Muscle layer of duodenum (tissue), 2 donors: ENCODE measurements around the gene DSCAML1.

Experiments
- H3K27ac ChIP-seq: one replicate; pipeline ENCODE4 v1.7.0; 2013; ENCODE audit warnings: mild to moderate bottlenecking, low read length
- H3K27me3 ChIP-seq: one replicate; pipeline ENCODE4 v1.7.0; 2013; ENCODE audit warnings: low read depth, mild to moderate bottlenecking, control low read depth, low read length
- H3K36me3 ChIP-seq, 2 donors: one replicate each; pipeline ENCODE4 v1.7.0; 2013; ENCODE audit warnings: low read length in 2 of 2, control low read depth in 1 of 2, mild to moderate bottlenecking in 1 of 2; ENCODE audit not compliant: insufficient read depth in 2 of 2, control insufficient read depth in 1 of 2
- H3K4me1 ChIP-seq, 2 donors: one replicate each; pipeline ENCODE4 v1.7.0; 2013; ENCODE audit warnings: low read length in 2 of 2, mild to moderate bottlenecking in 2 of 2, control low read depth in 1 of 2, moderate library complexity in 1 of 2; ENCODE audit not compliant: insufficient read depth in 2 of 2, control insufficient read depth in 1 of 2
- H3K4me3 ChIP-seq, 2 donors: one replicate each; pipeline ENCODE4 v1.7.0; 2013; ENCODE audit warnings: low read length in 2 of 2, low read depth in 1 of 2, mild to moderate bottlenecking in 1 of 2
- H3K9me3 ChIP-seq, 2 donors: one replicate each; pipeline ENCODE4 v1.7.0; 2013; ENCODE audit warnings: low read length in 2 of 2, control low read depth in 1 of 2, mild to moderate bottlenecking in 1 of 2; ENCODE audit not compliant: control insufficient read depth in 1 of 2
- donor health status: healthy.

Gene DSCAML1

DNA sequence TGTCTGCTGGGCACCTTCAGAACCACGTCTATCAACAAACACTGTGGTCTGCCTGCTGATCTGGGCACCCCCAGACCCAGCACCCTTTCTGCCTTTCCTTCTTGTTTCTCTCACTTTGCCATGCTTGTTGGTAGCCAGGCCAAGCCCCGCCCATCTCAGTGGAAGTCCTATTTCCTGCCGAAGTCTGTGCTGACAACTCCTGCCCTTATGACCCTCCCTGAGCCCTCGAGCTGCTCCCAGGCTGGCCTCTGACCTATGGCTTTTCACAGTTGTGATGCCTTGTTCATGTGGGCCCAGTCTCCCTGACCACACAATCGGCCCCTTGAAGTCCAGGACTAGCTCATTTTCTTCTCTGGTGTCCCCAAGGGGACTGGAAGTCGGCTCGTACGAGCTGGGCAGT is 132.1 kb downstream of the DSCAML1 start:
- H3K9me3 ChIP-seq = no peaks in the 10 kb centered on the region

DNA sequence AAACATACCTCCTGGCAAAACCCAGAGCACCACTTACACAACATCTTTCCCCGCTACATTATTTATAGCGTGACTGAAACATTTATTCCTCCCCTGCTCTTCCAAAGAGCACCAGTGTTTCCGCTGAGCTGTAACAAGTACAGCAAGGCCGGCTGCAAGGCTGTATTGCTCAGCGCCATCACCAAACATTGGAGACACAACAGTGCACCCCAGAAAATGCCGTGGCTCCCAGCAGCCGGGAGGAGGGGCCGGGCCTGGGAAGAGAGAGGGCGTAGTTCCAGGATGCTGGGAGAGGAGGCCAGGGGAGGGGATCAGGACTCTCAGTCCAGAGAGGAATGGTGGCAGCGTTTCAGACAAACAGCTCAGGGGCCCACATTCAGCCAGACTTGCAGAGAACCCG is 133.2 kb downstream of the DSCAML1 start:
- Histone ChIP-seq H3K36me3 (no peaks in the 10 kb centered on the region), H3K27ac (no peak overlapping the region), H3K9me3 (no peaks in the 10 kb centered on the region), H3K4me3 (no peak overlapping the region), H3K4me1 (peaks cover 5 to 14% of the 10 kb centered on the region in 2 donors), H3K27me3 (no peaks in the 10 kb centered on the region)

More for the DNA sequence above, 132.1 kb downstream of the DSCAML1 start:
- Histone ChIP-seq H3K4me3 (no peak overlapping the region), H3K4me1 (peaks cover 5 to 14% of the 10 kb centered on the region in 2 donors), H3K36me3 (no peaks in the 10 kb centered on the region), H3K27me3 (no peaks in the 10 kb centered on the region), H3K27ac (no peak overlapping the region)

DNA sequence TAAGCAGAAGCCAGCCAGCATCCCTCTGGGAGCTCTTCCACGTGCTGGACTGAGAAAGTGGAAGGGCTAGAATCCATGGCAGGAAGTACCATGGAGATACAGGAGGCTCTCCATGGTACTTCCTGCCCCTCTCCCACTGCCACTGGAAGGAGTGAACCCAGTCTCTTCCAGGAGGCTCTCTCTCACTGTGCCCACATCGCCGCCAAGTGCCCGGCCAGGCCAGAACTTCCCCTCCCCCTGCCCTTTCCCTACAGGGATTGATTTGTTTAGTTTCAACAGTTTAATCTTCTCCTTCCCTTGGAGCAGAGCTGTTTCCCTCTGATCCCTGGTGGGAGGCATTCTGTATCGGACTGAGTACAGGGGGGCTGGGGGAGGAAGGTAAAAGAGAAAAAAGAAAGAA is 133.6 kb downstream of the DSCAML1 start:
- H3K4me1 ChIP-seq = peaks cover 5 to 14% of the 10 kb centered on the region in 2 donors
- H3K27ac ChIP-seq = no peak overlapping the region
- H3K27me3 ChIP-seq = no peaks in the 10 kb centered on the region
- H3K36me3 ChIP-seq = no peaks in the 10 kb centered on the region
- H3K9me3 ChIP-seq = no peaks in the 10 kb centered on the region
- H3K4me3 ChIP-seq = no peak overlapping the region

DNA sequence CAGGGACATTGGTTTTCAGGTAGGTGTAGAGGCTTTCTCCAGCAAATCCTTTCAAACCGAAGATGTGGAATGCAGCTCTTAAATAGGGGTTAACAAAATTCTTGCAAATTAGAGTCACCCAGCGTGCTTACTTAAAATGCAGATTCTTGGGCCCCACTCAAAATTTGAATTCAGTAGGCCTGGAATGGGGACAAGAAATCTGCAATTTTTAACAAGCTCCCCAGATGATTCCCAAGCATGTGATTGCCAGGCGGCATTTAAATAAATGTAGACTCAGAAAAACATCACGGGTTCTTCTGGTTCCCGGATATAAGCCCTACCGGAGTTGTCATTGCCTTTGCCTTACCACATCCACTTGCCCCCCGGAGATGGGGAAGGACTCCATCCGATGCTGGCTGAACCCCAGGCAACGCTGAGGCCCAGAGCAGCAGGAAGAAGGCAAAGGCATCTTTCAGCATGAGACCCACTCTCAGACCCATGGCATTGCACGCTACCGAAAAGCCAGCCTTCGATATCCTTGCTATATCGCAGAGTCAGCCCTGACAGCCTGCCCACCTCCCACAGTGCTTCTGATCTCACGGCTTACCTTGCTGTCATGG is 134.2 kb downstream of the DSCAML1 start:
- H3K27ac ChIP-seq = no peak overlapping the region

DNA sequence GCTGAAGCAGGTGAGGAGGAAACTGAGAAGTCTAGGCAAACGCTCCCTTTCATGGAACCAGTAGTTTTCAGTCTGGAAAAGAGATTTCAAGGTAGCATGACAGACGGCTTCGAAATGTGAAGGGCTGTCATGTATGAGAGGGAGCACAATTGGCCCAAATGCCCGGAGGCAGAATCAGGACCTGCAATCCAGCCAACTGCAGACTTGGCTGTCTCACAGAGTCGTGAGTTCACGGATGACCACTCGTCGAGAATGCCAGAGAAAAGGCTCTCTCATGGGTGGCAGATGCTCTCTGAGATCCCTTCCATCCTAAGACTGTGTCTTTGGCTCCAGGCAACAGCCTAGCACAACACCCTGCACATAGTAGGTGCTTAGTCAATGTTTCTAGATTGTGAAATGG is 134.8 kb downstream of the DSCAML1 start:
- Histone ChIP-seq H3K27me3 (no peaks in the 10 kb centered on the region), H3K9me3 (no peaks in the 10 kb centered on the region), H3K27ac (no peak overlapping the region), H3K4me1 (peaks cover 5 to 14% of the 10 kb centered on the region in 2 donors), H3K36me3 (no peaks in the 10 kb centered on the region), H3K4me3 (no peak overlapping the region)

More for the DNA sequence above, 134.2 kb downstream of the DSCAML1 start:
- H3K36me3 ChIP-seq = no peaks in the 10 kb centered on the region
- no peaks in the 10 kb centered on the region for H3K9me3 ChIP-seq
- no peak overlapping the region for H3K4me3 ChIP-seq
- H3K27me3 ChIP-seq = no peaks in the 10 kb centered on the region
- H3K4me1 ChIP-seq = peaks cover 5 to 14% of the 10 kb centered on the region in 2 donors

DNA sequence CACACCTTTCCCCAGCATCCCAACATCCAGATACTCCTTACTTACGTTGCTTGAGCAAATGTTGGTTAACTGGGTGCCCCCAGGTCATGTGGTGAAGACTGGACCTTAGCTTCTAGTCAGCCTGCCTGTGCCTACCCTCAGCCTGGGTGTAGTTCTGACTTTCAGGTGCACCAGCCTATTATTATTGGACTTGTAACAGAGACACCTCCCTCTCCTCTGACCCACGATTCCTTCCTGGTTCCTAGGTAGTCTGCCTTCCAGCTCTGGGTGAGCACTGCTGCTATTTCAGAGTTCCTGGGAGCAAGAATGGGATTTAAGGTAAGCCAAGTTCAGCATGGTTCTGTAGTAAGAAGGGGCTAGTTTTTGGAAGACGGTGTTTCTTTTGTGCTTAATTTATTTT is 138.2 kb downstream of the DSCAML1 start:
- peaks cover 0 to 6% of the 10 kb centered on the region in 2 donors for H3K4me1 ChIP-seq
- H3K27ac ChIP-seq = no peak overlapping the region
- no peaks in the 10 kb centered on the region for H3K9me3 ChIP-seq
- no peak overlapping the region for H3K4me3 ChIP-seq
- H3K27me3 ChIP-seq = no peaks in the 10 kb centered on the region
- no peaks in the 10 kb centered on the region for H3K36me3 ChIP-seq

DNA sequence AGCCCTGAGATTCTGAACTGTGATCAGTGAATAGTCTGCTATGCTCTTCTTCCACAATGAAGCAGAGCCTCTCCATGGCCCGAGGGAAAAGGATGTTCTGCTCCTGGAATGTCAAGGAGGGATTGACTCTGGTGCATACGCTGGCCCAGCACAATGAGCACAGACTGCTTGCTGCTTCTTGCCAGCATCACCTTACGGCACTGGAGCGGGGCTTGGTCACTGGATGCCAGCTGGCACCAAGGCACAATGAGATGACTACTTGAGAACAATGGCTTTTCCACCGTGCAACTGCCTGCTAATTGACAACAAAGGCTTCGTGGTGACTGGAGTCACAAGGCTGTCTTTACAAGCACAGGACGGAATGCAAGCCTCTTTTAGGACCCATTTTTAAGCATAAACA is 139.2 kb downstream of the DSCAML1 start:
- H3K9me3 ChIP-seq = no peaks in the 10 kb centered on the region
- H3K36me3 ChIP-seq = no peaks in the 10 kb centered on the region
- no peaks in the 10 kb centered on the region for H3K27me3 ChIP-seq
- H3K4me1 ChIP-seq = no peaks in the 10 kb centered on the region
- H3K27ac ChIP-seq = no peak overlapping the region
- no peak overlapping the region for H3K4me3 ChIP-seq

DNA sequence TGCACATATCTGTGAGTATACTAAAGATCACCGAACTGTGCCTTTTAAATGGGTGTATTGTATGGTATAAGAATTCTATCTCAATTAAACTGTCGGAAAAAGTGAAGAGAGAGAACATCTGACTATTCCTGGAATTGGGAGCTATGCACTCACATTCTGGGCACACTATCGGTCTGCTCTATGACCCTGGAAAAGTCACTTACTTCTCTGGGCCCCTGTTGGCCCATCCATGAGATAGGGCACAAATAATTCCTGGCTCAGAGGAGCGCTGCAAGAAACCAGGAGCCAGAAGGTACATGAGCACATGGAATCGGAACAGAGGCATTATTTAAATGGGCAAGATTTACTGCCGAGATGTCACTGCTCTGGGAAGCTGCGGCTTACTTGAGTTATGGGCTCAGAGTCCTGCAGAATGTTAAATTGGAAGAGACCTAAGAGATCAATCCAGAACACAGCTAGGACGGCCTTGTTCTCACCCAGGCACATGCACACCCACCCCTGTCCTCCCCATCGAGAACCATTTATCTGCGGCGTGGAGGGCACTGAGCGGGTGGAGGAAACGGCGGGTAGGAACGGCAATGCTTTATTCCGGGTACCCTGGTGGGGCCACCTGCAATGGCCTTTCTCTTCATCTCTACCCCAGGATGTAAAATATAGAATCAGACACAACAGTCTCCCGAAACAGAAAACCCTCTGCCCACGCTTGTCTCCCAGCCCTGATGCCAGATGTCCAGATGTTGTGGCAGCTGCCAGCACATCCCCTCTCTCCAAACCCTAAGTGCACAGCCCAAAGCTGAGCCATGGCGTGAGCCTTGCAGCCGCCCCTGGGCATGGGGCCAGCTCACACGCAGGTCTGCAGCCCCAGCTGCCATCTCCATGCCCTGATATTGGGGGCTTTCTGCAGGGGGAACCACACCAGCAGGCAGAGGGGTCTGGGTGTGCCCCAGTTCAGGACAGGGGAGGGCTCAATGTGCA is 142.4 kb downstream of the DSCAML1 start:
- no peak overlapping the region for H3K4me3 ChIP-seq
- H3K27me3 ChIP-seq = no peaks in the 10 kb centered on the region
- no peak overlapping the region for H3K27ac ChIP-seq
- no peaks in the 10 kb centered on the region for H3K4me1 ChIP-seq
- H3K9me3 ChIP-seq = no peaks in the 10 kb centered on the region
- H3K36me3 ChIP-seq = no peaks in the 10 kb centered on the region

DNA sequence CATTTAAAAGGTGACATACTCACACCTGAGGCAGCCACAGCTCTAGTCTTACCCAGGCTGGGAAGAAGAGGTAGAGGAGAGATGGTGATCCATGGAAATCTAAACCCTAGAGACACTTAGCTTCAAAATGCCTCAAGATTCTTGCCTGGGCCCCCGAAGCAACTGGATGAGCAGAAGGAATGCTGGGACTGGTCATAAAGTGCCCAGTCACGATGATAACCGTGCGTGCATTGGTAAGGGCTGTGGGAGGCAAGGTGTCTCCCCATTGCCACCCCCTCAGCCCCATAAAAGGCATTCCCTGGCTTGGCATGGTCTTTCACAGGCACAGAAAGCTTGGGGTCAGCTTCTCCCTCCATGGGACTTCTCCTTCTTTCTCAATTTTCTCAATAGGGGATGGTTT is 144.5 kb downstream of the DSCAML1 start:
- no peaks in the 10 kb centered on the region for H3K36me3 ChIP-seq
- H3K4me1 ChIP-seq = no peaks in the 10 kb centered on the region
- H3K9me3 ChIP-seq = no peaks in the 10 kb centered on the region
- H3K27ac ChIP-seq = no peak overlapping the region
- H3K27me3 ChIP-seq = no peaks in the 10 kb centered on the region
- no peak overlapping the region for H3K4me3 ChIP-seq

DNA sequence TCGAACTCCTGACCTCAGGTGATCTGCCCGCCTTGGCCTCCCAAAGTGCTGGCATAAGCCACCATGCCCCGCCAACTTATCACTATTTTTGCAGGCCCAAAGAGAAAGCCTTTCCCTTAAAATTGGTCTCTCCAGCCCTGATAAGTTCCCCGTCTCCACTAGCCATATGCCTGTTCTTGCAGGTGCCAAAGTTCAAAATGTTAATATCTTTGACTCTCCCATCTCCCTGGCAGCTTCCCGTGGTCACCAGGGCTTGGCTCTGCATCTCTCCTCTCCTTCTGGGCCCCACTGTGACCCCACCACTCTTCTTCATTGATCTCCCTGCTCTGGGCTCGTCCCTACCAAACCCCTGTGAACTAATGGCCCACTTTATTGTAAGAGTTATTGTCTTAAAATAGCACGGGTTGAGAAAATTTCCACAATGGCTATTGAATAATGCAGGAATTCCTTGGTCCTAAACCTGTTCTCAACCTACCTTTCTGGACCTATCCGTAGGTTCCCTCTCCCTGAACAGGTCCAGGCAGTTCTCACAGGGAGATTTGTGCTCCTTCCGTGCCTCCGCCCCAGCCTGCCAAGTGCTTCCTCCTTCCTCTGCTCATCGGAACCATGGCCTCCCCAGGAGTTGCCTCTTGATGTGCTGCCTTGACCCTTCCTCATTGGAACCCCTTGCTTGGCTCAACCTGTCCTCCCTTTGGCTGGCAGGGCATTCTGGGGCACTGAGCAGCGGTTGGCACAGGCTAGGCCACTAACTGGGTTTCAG is 147.5 kb downstream of the DSCAML1 start:
- Histone ChIP-seq H3K4me3 (no peak overlapping the region), H3K4me1 (no peaks in the 10 kb centered on the region), H3K27ac (no peak overlapping the region), H3K27me3 (no peaks in the 10 kb centered on the region), H3K36me3 (no peaks in the 10 kb centered on the region), H3K9me3 (no peaks in the 10 kb centered on the region)

DNA sequence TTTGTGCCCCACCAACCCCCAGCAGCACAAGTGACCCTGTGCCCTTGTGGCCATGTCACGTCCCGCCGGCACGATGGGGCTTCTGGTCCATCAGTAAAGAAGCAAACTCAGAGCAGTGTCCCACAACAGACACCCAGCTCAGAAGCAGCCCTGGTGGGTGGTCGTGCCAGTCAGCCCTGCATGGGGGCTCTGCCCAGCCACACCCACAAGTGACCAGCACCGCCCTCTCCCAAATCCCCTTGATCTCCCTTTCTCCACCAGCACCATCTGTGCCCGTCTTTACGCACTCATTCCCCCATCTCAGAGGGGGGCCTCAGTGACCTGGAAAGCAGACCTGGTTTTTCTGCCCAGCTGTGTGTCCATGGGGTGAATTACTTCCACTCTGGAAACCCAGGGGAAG is 149.1 kb downstream of the DSCAML1 start:
- H3K4me3 ChIP-seq = no peak overlapping the region
- no peak overlapping the region for H3K27ac ChIP-seq
- no peaks in the 10 kb centered on the region for H3K27me3 ChIP-seq
- H3K4me1 ChIP-seq = no peaks in the 10 kb centered on the region
- no peaks in the 10 kb centered on the region for H3K36me3 ChIP-seq
- H3K9me3 ChIP-seq = no peaks in the 10 kb centered on the region
